CD4-positive, alpha-beta T cell treated with Interleukin-12 subunit alpha and Interleukin-12 subunit beta, for 1 hour (primary cell): ENCODE measurements around the gene PLXNC1.
A peak's percentile ranks its signal among the peaks of the same experiment; 100 is the strongest.

ENCODE experiments used
- DNase-seq: peaks from one replicate; pipeline ENCODE4 v3.0.0-alpha.2; 2020

The PLXNC1 gene

DNA sequence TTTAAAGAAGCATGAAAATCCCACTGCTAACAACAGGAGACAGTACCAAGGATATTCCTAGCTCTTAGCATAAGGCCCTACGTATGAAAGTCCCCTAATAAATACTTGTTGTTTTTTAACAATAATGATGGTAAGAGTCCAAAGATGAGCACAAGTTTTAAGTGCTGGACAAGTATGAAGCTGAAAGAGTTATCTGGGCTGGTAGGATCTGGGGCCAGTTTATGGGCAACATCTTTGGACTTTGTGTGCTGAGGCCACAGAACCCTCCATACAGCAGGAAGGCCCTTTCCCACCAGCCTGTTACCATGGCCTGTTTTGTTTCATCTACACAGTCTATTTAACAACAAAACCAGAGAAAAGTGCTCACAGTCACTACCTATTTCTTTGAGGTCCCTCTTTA is 12.5 kb upstream of the PLXNC1 start:
- no peak for DNase-seq

DNA sequence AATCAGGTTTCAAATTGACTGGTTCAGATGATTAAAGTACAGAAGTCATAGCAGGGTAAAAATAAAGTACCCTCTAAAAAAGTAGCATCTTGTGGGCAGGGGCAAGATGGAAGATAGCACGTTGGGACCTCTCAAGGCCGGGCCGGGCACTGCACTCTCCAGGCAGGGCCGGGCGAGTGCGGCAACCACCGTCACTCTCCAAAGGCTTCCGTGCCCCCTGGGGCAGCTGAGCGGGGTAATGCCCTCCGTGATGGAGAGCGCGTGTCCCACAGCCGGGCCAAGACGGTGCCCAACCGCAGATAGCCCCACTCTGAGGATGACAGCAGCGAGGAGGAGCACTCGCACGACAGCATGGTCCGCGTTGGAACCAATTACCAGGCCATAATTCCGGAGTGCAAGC is 8.6 kb upstream of the PLXNC1 start:
- no peak for DNase-seq

DNA sequence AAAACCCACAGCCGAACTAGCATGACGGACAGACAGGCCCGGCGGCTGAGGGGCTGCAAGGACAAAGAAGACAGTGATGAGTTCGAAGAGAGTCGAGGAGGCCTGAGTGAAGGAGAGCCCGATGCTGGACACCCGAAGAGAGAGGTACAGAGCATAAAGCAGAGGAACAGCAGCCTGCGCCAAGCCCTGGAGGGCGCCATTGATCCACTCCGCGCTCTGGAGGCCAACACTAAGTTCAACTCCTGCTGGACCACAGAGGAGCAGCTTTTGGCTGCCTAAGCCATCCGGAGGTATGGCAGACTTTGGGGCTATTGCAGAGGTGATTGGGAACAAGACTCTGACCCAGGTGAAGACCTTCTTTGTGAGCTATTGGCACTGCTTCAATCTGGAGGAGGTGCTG is 7.8 kb upstream of the PLXNC1 start:
- peak; percentile 51 for DNase-seq

DNA sequence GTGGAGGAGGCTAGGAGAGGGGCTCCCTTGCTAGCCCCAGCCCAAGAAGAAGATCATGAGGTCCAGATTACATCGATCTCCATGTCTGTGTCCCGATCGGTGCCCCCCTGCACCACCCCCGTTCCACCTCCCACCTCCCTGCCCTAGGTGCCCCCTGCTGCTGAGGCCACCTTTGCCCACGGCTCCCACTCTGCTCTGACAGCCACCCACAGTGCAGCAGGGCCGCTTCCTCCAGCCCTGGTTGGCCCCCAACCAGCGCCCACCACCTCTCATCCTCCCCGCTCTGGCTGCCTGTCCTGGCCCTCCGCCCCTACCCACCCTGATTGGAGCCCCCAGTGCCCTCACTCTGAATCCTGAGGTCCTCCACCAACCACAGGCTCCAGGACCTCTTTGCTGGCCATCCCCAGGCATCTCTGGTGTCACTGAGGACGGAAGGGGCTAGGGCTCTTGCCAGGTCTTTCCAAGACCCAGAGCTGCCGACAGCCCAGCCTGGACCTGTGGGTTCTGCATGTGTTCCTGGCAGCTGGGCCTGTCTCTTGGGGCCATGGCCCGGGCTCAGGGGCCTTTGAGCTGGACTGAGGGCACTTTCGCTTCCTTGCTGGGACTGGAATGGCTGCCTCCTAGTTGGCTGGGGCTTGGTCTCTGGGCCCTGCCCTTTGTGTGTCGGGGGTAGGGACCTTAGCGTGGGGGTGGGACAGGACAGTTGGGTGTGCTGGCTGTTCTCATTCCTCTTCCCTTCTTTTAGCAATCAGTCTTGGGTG is 7.2 kb upstream of the PLXNC1 start:
- no peak for DNase-seq

DNA sequence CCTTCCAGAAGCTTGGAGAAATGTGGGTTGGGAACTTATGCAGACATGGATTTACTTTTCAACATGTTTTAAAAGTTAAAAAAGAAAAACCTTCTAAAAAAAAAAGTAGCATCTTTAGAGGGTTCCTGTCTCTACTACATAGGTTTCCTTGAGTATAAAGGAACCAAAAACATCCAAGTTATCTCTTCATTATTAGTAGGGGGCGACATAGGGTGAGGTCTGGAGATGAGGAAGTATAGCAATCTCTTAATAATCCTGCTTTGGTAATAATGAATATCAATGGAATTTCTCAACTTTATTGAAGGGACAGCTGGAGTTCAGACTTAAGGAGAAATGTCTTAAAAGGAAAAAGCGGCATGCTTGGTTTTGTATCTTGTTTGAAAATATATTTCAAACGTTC is 6.5 kb upstream of the PLXNC1 start:
- no peak for DNase-seq

DNA sequence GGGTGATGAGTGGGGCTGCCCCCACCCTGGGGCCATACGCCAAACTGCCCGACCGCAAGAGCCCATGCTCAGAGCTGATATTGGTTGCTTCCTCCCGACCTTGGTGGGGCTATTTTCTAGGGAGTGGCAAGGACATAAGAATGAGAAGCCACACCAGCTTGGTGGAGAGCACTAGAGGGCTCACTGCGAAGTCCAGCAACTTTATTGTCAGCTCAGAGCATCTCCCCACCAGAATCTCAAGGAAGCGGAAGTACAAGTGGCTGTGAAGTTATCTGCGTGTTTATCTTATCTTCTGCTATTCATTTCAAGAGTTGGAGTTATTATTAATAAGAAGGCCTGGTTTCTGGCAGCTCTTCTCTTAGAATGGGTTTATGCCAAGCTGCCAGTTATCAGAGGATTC is 4.9 kb upstream of the PLXNC1 start:
- no peak for DNase-seq

DNA sequence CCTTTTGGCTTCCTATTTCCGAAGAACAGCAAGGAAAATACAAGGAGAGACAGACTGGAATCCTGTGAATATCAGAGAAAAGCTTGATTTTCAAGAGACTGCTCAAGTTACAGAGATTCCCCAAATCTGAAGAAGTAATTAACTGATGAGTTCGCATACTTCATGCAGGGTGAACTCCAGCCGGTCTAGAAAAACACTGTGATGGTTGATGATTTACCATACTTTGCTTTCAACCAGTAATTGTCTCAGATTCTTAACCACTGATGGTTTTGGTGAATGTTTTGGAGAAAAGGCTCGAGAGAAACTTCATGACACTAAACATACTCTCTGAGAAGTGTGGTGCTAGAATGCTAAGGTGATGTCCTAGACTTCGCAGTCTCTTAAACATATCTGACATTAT is 4.4 kb upstream of the PLXNC1 start:
- DNase-seq: no peak

DNA sequence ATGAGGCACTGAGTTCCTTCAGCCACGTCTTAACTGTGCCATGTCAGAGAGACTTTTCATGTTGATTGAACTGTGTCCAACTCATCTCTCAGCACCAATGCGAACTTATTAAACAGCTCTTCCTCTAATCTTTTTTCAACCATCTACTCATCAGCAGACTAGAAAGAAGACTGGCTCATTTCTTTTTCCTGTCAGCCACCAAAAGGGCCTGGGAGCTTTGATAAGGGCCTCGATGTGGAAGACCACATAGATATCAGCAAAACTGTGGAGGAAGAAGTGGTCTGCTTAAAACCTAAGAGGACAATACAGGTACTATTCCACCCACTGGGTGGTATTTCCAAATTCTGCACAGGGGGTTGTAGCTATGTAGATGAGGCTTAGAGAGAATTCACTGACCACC is 3.6 kb upstream of the PLXNC1 start:
- DNase-seq: no peak

DNA sequence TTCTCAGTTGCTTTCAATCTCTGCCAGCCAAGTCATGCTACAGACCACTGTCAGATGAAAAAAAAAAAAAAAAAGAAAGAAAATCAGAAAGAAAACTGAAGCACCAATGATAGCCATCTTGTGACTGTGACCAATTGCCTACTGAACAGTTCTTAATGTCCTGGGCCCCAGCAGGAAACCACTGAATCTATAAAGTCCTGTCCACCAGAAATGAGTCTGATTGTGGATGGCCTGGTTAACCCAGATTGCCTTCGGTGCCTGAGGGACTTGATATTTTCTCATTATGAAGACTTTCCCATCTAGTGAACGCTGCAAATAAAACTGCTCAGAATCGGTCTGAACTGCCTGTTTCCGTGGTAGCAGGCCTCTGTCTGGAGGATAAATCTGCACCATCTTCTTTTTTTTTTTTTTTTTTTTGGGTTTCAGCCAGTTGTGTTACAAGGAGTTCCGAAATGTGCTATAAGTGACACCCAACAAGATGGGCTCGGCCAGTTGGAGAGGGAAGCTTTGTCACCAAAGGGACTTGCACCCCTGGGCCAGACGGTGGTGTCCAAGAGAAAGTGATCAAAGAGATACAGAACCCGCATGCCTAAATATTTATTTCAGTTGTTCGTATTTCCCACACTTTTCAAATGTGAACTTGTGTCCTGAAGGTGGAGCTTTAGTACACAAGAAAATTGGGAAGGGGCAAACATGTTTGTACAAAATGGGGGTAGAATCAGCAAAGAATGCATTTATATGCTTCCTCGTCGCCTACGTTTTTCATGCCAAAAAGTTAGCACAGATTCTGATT is 3.0 kb upstream of the PLXNC1 start:
- DNase-seq: peak; percentile 19

DNA sequence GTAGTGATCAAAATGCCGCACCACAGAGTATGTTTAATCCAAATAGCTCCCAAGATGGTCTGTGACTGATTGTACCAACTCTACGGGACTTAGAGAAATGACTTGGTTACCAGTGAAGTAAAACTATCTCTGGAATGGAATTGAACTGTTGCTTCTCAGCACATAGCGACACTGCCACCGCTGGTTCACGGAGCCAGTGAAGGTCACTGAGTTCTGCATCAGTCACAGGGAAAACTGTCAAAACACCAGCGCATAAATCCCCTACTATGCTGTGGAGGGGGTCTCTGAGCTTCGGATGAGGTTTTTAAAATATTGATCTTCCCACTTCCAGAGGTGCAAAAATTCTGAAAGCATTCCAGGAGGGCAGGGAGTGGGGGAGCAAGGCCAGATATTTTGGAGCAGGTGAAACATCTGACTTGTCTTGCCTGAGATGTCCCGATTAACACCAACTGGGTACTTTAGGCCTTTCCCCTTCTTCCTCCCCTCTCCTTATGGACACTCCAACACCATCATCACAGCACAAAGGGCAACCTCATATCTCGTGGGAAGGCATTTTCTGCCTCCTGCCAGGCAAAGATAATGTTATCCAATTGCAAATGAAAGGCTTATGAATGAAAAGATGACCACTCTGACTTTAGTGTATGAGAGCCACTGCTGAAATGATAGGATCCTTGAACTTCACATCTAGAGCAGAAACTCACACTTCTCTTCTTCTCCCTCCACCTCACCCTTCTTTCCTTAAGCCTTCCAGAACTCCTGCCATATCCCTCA is 2.0 kb upstream of the PLXNC1 start:
- no peak for DNase-seq

DNA sequence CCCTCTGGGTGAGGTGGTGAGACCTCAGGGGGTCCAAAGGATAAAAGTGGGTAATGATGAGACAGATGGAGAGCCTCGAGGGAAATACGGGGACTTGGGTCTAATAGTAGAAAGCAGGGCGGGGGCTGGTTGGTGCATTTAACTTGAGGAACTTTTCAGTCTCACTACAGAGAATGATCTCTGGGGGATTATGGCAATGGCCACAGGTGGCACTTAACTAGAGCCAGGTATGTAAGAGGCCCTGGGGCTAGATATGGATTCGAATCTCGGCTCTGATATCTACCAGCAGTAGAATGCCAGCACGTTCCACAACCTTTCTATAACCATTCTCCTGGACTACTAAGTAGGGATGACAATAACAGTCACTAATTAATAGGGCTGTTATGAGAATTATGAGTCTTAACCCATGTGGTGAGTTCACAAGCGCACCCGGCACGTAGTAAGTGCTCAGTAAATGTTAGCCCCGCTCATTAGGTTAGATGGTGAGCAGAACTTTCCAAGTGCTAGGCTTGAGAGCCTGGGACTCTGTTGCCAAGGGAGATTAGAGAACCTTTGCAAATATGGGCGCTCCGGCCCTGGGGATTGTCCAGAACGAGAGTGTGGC is 888 bp upstream of the PLXNC1 start:
- DNase-seq: no peak

DNA sequence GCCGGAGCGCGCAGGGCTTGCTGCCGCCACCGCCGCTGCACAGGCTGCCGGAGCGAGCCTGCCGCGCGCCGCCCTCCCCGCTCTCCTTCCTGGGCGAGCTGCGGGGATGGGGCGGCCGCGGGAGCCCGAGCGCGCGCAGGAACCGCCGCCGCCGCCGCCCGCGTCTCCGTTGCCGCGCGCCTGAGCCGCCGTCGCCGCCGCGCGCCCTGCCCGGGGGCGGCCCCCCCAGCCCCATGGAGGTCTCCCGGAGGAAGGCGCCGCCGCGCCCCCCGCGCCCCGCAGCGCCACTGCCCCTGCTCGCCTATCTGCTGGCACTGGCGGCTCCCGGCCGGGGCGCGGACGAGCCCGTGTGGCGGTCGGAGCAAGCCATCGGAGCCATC is 352 bp downstream of the PLXNC1 start:
- DNase-seq: no peak

DNA sequence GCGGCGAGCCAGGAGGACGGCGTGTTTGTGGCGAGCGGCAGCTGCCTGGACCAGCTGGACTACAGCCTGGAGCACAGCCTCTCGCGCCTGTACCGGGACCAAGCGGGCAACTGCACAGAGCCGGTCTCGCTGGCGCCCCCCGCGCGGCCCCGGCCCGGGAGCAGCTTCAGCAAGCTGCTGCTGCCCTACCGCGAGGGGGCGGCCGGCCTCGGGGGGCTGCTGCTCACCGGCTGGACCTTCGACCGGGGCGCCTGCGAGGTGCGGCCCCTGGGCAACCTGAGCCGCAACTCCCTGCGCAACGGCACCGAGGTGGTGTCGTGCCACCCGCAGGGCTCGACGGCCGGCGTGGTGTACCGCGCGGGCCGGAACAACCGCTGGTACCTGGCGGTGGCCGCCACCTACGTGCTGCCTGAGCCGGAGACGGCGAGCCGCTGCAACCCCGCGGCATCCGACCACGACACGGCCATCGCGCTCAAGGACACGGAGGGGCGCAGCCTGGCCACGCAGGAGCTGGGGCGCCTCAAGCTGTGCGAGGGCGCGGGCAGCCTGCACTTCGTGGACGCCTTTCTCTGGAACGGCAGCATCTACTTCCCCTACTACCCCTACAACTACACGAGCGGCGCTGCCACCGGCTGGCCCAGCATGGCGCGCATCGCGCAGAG is 873 bp downstream of the PLXNC1 start:
- peak; percentile 48 for DNase-seq

DNA sequence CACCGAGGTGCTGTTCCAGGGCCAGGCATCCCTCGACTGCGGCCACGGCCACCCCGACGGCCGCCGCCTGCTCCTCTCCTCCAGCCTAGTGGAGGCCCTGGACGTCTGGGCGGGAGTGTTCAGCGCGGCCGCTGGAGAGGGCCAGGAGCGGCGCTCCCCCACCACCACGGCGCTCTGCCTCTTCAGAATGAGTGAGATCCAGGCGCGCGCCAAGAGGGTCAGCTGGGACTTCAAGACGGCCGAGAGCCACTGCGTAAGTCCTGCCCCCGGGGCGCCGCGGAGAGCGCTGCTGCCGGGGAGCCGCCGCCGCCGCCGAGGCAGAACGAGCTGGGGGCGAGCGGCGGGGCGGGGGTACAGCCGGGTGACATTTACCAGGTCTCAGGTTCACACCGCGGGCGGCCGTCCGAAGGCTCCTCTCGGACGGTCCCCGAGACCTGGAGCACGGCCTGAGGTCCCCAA is 1.4 kb downstream of the PLXNC1 start:
- DNase-seq: no peak

DNA sequence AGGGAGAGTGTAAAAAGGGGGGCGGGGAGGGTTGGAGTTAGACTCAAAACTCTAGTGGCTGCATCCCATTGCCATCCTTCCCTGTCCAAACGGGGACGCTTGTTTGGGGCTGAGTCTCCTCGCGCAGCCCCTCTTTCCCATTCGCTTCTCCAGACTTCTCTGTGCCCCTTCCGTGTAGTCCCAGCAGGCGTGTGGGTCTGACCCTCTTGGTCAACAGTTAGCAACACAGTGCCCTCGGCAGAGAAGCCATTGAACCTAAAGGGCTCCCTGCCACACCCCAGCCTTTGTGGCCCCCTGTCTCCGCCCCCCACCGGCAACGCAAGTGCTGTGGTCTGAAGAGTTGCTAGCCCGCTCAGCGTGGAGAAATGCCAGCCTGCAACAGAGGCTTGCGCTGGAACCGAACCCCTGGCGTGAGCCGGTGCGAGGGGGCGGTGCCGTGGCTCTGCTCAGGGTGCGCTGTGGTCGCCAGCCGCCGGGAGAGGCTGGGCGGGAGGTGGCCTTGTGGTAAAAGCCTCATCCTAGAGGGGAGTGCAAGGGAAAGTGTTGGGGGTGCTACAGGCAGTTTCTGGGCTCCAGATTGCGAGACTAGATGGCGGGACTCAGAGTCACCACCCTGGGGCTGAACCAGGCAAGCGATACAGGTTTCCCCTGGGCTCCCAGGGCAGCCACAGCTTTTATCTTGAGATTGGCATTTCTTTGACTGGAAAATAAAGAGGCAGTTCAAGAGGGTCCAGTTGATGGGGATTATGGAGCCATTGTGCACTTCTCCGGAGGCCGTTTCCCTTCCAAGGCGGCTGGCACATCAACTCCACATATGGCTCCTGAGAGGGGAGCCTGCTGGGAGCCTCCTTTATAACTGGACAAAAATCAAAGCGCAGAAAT is 2.1 kb downstream of the PLXNC1 start:
- peak; percentile 54 for DNase-seq

DNA sequence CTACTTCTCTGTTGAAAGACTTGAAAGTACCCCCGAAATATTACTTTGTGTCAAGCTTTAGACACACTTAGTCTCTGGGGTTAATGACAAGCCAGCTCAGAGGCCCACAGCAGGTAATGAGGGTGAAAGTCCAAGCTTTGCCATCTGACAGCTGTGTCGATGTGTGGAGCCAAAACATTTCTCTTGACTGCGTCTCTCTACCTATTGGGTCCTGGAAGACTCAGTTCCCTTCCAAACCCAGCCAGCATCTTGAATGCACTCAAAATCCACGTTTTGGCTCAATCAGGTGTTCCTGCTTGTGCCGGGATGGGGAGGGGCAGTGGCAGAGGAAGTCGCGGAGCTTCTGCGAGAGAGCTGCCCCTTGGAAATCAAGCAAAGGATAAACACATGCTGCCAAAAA is 3.2 kb downstream of the PLXNC1 start:
- no peak for DNase-seq

DNA sequence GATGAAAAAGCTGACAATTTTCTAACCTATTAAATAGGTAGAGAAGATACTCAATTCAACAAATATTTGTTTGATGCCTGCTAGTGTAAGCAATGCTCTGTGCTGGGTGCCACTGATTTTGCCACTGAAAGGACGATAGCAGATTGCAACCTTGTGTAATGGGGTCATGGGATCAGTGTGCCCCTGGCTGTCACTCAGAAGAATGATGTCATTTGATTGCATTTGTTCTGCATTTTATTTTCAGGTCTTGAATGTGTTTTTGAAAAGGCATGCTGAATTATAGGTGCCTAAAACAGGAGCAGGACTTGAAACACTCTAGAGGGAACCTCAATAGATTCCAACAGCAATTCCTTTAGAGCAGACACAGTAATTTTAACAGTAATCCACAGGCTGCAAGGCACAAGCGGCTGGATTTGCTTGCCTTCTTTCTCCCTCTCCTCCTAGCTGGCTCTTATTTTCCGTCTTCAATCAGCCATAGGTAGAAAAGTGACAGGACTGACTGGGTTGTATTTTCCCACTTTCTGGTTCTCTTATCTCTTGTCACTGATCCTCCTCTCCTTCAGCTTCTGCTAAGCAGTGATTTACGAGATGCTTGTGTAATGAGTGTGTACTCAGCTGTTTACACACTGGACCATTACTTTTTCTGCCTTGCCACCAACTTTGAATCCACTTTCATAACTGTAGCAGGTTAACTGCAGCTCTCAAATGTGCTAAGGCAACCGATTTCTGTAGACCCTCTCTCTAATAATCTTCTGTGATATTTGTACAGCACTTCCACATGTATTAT is 4.1 kb downstream of the PLXNC1 start:
- DNase-seq: no peak

DNA sequence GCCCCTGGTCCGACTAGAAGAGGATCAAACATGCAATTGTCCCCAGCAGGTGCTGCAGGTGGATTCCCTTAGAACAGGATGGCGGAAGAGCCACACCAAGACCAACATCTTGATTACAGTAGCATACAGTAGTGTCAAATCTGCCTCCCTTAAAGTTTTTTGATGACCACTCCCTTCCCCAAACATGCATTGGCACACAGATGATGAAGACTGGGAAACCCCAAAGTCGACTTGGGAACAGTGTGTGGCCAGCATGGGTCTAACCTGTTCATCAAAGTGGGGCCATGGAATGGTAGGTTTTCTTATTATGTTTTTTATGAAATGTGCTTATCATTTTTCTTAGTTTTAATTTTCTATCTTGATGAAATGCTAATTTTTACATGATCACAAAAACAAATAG is 8.8 kb downstream of the PLXNC1 start:
- no peak for DNase-seq

DNA sequence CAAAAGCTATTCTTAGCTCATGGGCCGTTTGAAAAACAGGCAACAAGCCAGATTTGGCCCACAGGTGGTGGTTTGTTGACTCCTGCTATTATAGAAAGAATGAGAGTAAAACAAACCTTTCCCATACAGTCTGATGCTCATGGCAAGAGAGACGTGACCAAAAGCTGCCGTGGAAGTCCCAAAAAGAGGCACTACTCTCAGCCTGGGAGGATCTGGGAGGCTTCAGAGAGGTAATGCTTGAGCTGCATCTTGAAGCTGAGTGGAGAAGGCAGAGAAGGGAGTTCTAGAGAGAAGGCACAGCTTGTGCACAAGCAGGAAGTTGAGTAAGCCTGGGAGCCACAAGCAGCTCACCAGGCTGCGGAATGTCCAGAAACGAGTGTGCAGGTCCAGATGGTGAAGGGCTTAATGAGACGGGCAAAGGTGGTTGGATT is 9.6 kb downstream of the PLXNC1 start:
- DNase-seq: no peak

DNA sequence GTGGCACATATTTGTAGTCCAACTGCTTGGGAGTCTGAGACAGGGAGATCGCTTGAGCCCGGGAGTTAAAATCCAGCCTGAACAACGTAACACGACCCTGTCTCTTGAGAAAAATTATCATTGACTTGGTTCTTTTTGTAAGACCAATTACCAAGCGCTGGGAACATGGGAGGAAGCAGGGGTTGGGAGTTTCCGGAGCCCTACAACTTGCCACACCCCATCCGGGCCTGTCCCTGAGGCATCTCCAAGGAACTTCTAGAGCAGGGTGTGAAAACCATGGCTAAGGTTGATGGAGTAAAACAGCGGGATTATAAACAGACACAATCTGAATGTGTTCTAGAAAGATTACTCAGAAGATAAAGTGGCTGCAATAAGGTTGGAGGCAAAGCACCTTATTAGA is 10.3 kb downstream of the PLXNC1 start:
- DNase-seq: no peak

DNA sequence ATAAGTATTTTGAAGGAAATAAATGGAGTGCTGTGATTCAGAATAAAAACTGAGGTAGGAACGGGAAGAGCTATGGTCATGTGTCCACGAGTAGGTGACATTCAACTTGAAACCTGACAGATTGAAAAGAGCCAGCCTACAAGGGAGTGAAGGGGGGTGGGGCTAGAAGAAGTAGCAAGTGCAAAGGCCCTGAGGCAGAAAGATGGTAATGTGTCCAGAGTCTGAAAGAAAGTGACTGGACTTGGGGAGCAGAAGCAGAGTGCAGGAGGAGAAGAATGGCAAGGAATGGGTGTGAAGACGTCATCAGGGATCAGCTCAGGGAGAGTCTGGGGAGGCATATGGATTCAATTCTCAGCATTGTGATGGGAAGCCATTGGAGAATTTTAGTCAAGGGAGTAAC is 13.7 kb downstream of the PLXNC1 start:
- DNase-seq: no peak
